Small intestine (tissue), 7 donors: ENCODE results near the gene DOCK8. TPM values are rescaled to one million over a fixed set of nuclear protein-coding genes. Genes with fewer than 3 reads are reported as not detected.

Experiments used
- DNase-seq, 2 donors: peaks; one replicate each; pipeline versions ENCODE4 v3.0.0 to v3.0.0-alpha.2; 2013
- FAIRE-seq: peaks from 2 replicates; lab custom pipeline; 2012; peaks lifted over from hg19 to GRCh38; lab: Jason Lieb, UNC
- H3K27ac ChIP-seq, 3 donors: one replicate each; pipeline ENCODE4 v1.5.1; 2013; ENCODE audit warnings: low read length in 2 of 3, mild to moderate bottlenecking in 2 of 3, control low read depth in 1 of 3, inconsistent platforms in 1 of 3, low read depth in 1 of 3, moderate library complexity in 1 of 3
- H3K27me3 ChIP-seq, 3 donors: one replicate each; pipeline ENCODE4 v1.6.1; 2013; ENCODE audit warnings: low read length in 3 of 3, inconsistent platforms in 1 of 3; ENCODE audit not compliant: control insufficient read depth in 3 of 3, insufficient read depth in 3 of 3
- H3K36me3 ChIP-seq, 3 donors: one replicate each; pipeline ENCODE4 v1.6.1; 2013; ENCODE audit warnings: low read length in 3 of 3, inconsistent platforms in 1 of 3, low read depth in 1 of 3, mild to moderate bottlenecking in 1 of 3, moderate library complexity in 1 of 3; ENCODE audit not compliant: control insufficient read depth in 3 of 3, insufficient read depth in 2 of 3
- H3K4me1 ChIP-seq, 3 donors: one replicate each; pipeline ENCODE4 v1.6.1; 2013; ENCODE audit warnings: low read length in 2 of 3, inconsistent platforms in 1 of 3, low read depth in 1 of 3, mild to moderate bottlenecking in 1 of 3, moderate library complexity in 1 of 3; ENCODE audit not compliant: control insufficient read depth in 3 of 3, insufficient read depth in 2 of 3
- H3K4me3 ChIP-seq, 3 donors: one replicate each; pipeline ENCODE4 v1.5.1; 2013; ENCODE audit warnings: low read length in 3 of 3, control low read depth in 1 of 3, inconsistent platforms in 1 of 3, low read depth in 1 of 3, mild to moderate bottlenecking in 1 of 3, moderate library complexity in 1 of 3
- H3K9me3 ChIP-seq, 2 donors: one replicate each; pipeline ENCODE4 v1.6.1; 2013; ENCODE audit warnings: low read depth in 1 of 2, low read length in 1 of 2; ENCODE audit not compliant: control insufficient read depth in 2 of 2, insufficient read depth in 1 of 2
- WGBS, 3 donors: extraction: QIAGEN DNeasy Blood & Tissue Kit; methylation state at CpG; one replicate each; pipeline ENCODE4 v1.1.7; 2013; 5-methylcytosine and 5-hydroxymethylcytosine counted together
- polyA plus RNA-seq, 4 donors: library from polyadenylated mRNA; stranded (reverse) in 3 of 4; unstranded in 1 of 4; fragments of 200-250 nt in 3 of 4; fragments of 120-200 nt in 1 of 4; gene quantifications; one replicate each; pipeline versions ENCODE4 v1.2.1 to v1.2.3, GENCODE V29; 2013
- donor health status: healthy with polysubstance abuse.
- donor health status: control.
- donor health status: control.
- donor health status: Bipolar disorder and iron deficiency.
- donor health status: healthy.

The DOCK8 gene
- polyA plus RNA-seq, 4 donors = 2.2 to 20.8 (median 3.8) TPM

- WGBS, 3 donors = 27 to 62% (median 36%) methylated on average over 3 of the region's 3 CpGs
- FAIRE-seq = no peak
Measured at GRCh38 chr9:512555-513272, 298.0 kb downstream of the DOCK8 start.

More at GRCh38 chr9:512555-513272, 298.0 kb downstream of the DOCK8 start:
- H3K27me3 ChIP-seq = no peaks in the 10 kb centered on the region
- peaks cover 0 to 4% (median 0%) of the 10 kb centered on the region in 3 donors for H3K36me3 ChIP-seq
- DNase-seq = no peak
- no peaks in the 10 kb centered on the region for H3K9me3 ChIP-seq
- H3K4me1 ChIP-seq = peaks cover 0 to 3% (median 0%) of the 10 kb centered on the region in 3 donors
- no peak overlapping the region for H3K27ac ChIP-seq
- H3K4me3 ChIP-seq = no peak overlapping the region

Other genes starting within 250 kb of the DOCK8 start
- gene WASHC1, start 185.4 kb upstream of the DOCK8 start, polyA plus RNA-seq = 10 to 100 TPM; 17.9 to 76.5 (median 36.4) TPM
- gene FOXD4, start 96.4 kb upstream of the DOCK8 start, polyA plus RNA-seq = under 1 TPM in 2 of 4 donors, not detected in 2; 0.15 to 0.39 TPM
- 10 to 100 TPM; 18.4 to 46.7 (median 34.0) TPM for gene ZNG1A, start 35.8 kb upstream of the DOCK8 start, polyA plus RNA-seq